ENCODE measurements around the gene THRAP3. TPM values are rescaled to one million over a fixed set of nuclear protein-coding genes. Genes with fewer than 3 reads are reported as not detected.

The THRAP3 gene
- total and polyA plus RNA-seq, 7 donors: 45.8 to 159 (median 96.6) TPM

DNA sequence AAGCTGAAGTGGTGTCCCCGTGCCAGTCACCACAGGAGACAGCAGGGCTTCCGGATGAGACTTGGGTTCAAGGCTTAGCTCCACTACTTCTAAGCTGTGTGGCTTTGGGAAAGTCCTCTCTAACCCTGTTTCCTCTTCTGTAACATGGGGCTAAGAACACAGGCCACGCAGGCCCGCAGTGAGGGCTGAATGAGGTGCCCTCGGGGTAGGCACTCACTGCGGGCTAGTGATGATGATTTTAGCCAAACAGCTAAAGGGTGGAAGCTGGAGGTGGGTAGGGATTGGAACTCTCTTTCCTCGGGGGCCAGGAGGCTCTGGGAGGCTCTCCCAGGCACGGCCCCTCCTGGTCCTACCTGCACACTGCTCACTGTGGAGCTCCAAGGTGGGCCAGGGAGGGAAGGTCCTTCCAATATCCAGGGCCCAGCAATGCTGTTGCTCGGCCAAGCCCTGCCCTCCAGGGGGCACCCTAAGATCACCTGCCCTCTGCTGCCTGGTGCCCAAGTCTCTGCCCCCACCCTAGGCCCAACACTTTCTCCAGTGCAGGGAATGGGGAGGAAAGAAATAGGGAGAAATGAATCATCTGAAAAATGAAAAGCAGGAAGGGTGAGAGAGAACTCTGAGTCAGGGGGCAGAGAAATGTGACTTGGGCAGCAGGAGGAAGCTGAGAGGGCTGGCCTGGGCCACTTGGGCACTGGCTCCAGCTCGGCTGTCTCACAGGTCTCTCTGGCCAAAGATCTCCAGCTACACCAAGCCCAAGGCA lies 118.4 kb downstream of the THRAP3 start:
- TF ChIP-seq, protein P1, sequence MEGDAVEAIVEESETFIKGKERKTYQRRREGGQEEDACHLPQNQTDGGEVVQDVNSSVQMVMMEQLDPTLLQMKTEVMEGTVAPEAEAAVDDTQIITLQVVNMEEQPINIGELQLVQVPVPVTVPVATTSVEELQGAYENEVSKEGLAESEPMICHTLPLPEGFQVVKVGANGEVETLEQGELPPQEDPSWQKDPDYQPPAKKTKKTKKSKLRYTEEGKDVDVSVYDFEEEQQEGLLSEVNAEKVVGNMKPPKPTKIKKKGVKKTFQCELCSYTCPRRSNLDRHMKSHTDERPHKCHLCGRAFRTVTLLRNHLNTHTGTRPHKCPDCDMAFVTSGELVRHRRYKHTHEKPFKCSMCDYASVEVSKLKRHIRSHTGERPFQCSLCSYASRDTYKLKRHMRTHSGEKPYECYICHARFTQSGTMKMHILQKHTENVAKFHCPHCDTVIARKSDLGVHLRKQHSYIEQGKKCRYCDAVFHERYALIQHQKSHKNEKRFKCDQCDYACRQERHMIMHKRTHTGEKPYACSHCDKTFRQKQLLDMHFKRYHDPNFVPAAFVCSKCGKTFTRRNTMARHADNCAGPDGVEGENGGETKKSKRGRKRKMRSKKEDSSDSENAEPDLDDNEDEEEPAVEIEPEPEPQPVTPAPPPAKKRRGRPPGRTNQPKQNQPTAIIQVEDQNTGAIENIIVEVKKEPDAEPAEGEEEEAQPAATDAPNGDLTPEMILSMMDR (IDR thresholded peaks at IDR 0.05): peak; percentile 55
- DNase-seq: peak; percentile 52 to 80

DNA sequence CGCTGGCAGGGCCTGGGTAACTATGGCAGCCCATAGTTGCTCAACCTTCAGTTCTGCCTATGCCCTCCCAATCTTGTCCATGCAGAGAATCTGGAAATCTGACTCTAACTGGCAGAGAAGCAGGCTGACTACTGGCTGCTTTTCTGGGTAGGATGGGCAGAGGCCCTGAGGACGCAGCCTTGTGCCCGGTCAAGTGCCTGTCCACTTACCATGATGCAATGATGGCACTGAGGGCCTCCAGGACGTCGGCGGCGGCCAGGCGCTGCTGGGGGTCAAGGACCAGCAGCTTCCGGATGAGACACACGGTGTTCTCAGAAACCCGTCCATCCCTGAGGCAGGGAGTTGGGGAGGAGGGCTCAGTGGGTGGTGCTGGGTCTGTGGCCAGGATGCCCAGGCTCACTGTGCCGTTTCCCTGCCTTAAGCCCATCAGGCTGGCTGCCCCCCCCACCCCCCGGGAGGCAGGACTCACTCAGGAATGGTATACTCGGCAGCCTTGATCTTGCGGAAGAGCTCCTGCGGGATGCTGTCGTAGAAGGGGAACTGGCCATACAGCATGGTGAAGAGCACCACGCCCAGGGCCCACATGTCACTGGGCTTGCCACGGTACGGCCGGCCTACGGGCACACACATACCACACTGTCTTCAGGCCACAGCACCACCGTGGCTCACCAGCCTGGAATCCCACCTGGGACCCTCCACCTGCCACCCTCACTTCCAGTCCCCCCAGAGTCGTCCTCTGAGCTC lies 119.6 kb downstream of the THRAP3 start:
- Histone ChIP-seq H3K9me3 (no peaks in the 10 kb centered on the region), H3K27ac (peak overlapping the region; percentile 78), H3K4me1 (peaks cover 35% of the 10 kb centered on the region), H3K36me3 (ENCODE audit: insufficient read depth in 1 of 2, low read depth in 1 of 2) (peaks cover 14 to 94% of the 10 kb centered on the region in 2 donors), H3K27me3 (ENCODE audit: insufficient read depth in 3 of 3, low read length in 2 of 3) (no peaks in the 10 kb centered on the region), H3K4me3 (no peak overlapping the region)
- intact Hi-C loops (cut with DNase I): loop anchor here (1.0 to 5.0 kb wide), 3 partner anchors 11 to 78 kb away; no protein-coding TSS in a partner anchor
- WGBS, 3 donors: 65 to 84% (median 66%) methylated on average over 20 to 24 of the region's 24 CpGs
- DNase-seq: peak; percentile 54 to 85
- TF ChIP-seq, protein P1 (IDR thresholded peaks at IDR 0.05): no peak
- ATAC-seq: peak; percentile 66 to 82 (median 77)

More for the DNA sequence above, 118.4 kb downstream of the THRAP3 start:
- Histone ChIP-seq H3K27ac (peak overlapping the region; percentile 78), H3K9me3 (no peaks in the 10 kb centered on the region), H3K27me3 (ENCODE audit: insufficient read depth in 3 of 3, low read length in 2 of 3) (no peaks in the 10 kb centered on the region), H3K4me3 (no peak overlapping the region), H3K36me3 (ENCODE audit: insufficient read depth in 1 of 2, low read depth in 1 of 2) (peaks cover 8 to 82% of the 10 kb centered on the region in 2 donors), H3K4me1 (peaks cover 38% of the 10 kb centered on the region)
- 75 to 84% (median 81%) methylated on average over 10 of the region's 10 CpGs for WGBS, 3 donors
- peak; percentile 58 to 67 (median 64) for ATAC-seq
- intact Hi-C loops (cut with DNase I): loop anchor here (1.0 to 5.0 kb wide), 3 partner anchors 13 to 80 kb away; no protein-coding TSS in a partner anchor

DNA sequence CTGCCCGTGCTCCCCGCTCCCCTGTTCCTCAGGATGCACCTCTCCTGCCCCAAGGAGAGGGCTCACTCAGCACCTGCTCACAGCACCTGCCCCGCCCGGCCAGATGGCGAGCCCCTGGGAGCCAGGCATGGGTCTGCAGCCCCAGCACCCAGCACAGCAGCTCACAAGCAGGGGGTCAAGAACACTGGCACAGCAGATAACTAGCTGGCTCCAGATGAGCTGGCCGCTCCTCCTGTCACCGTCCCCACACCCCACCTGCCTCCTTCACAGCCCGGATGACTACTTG lies 120.1 kb downstream of the THRAP3 start:
- intact Hi-C loops (cut with DNase I): loop anchor here in 1 of 2 donors (5.0 kb wide), 1 partner anchor 78 kb away; no protein-coding TSS in a partner anchor
- Histone ChIP-seq H3K4me3 (no peak overlapping the region), H3K4me1 (peaks cover 36% of the 10 kb centered on the region), H3K9me3 (no peaks in the 10 kb centered on the region), H3K27me3 (ENCODE audit: insufficient read depth in 3 of 3, low read length in 2 of 3) (no peaks in the 10 kb centered on the region), H3K36me3 (ENCODE audit: insufficient read depth in 1 of 2, low read depth in 1 of 2) (peaks cover 14 to 94% of the 10 kb centered on the region in 2 donors), H3K27ac (peak overlapping the region; percentile 78)
- TF ChIP-seq, protein P1 (IDR thresholded peaks at IDR 0.05): no peak
- WGBS, 3 donors: 81 to 92% (median 92%) methylated on average over 8 of the region's 8 CpGs
- no peak for ATAC-seq
- peak in 1 of 2 donors; percentile 39 for DNase-seq

DNA sequence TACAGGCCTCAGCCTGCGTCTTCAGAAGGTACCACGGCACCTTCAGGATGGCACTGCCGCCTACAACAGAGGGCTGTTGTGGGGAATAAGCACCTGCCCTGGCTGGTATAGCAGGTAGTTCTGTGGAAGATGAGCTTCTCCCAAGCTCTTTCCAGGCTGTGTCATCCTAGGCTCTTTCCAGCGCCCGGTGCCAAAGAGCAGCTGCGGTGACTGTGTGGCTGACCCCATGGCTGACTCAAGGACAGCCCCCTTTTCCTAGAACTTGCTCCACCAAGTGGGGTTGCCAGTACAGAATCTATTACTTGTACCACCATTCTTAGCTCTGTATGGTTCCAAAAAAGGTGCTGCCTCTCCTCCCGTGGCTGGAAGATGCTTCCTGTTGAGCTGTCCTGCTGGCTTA lies 121.1 kb downstream of the THRAP3 start:
- Histone ChIP-seq H3K4me1 (peaks cover 46% of the 10 kb centered on the region), H3K36me3 (ENCODE audit: insufficient read depth in 1 of 2, low read depth in 1 of 2) (peaks cover 14 to 92% of the 10 kb centered on the region in 2 donors), H3K27ac (peak overlapping the region; percentile 78), H3K9me3 (no peaks in the 10 kb centered on the region), H3K4me3 (no peak overlapping the region), H3K27me3 (ENCODE audit: insufficient read depth in 3 of 3, low read length in 2 of 3) (no peaks in the 10 kb centered on the region)
- intact Hi-C loops (cut with DNase I): no loop called here
- TF ChIP-seq, protein P1 (IDR thresholded peaks at IDR 0.05): no peak
- DNase-seq (peak in 1 of 2 donors; percentile 69), ATAC-seq (peak; percentile 29 to 54 (median 42))
- 38 to 54% (median 40%) methylated on average over 7 of the region's 7 CpGs for WGBS, 3 donors
